Measurements from ENCODE around the gene ISLR. TPM values are rescaled to one million over a fixed set of nuclear protein-coding genes. Genes with fewer than 3 reads are reported as not detected.

Gene ISLR
- total and polyA plus RNA-seq, 10 donors = 13.4 to 69.4 (median 24.0) TPM

GRCh38 chr15:74129586-74130154 is 43.8 kb upstream of the ISLR start:
- WGBS, 5 donors = 2 to 10% (median 6%) methylated on average over 18 to 40 of the region's 40 CpGs
- intact Hi-C loops (cut with DNase I; ENCODE audit: low total_unique reads) = loop anchor here (5.0 to 10.0 kb wide), 3 partner anchors 155 to 193 kb away; no protein-coding TSS in a partner anchor
- Histone ChIP-seq H3K4me1 (peaks cover 19 to 78% (median 51%) of the 10 kb centered on the region in 6 donors), H3K27ac (no peak overlapping the region), H3K36me3 (no peaks in the 10 kb centered on the region), H3K27me3 (replicated peaks in 1 of 7) (peaks cover 3 to 95% (median 75%) of the 10 kb centered on the region in 7 donors), H3K4me3 (peak overlapping the region in 1 of 8 donors; percentile 65), H3K9me3 (peaks cover 0 to 16% (median 0%) of the 10 kb centered on the region in 8 donors)
- TF ChIP-seq POLR2A (IDR thresholded peaks at IDR 0.05) = no peak
- TF ChIP-seq POLR2AphosphoS5 (IDR thresholded peaks at IDR 0.05) = no peak
- TF ChIP-seq CTCF (IDR thresholded peaks at IDR 0.05 in 8 of 11, conservative IDR thresholded peaks at IDR 0.05 in 3 of 11) = no peak
- peak; percentile 57 for DNase-seq

DNA sequence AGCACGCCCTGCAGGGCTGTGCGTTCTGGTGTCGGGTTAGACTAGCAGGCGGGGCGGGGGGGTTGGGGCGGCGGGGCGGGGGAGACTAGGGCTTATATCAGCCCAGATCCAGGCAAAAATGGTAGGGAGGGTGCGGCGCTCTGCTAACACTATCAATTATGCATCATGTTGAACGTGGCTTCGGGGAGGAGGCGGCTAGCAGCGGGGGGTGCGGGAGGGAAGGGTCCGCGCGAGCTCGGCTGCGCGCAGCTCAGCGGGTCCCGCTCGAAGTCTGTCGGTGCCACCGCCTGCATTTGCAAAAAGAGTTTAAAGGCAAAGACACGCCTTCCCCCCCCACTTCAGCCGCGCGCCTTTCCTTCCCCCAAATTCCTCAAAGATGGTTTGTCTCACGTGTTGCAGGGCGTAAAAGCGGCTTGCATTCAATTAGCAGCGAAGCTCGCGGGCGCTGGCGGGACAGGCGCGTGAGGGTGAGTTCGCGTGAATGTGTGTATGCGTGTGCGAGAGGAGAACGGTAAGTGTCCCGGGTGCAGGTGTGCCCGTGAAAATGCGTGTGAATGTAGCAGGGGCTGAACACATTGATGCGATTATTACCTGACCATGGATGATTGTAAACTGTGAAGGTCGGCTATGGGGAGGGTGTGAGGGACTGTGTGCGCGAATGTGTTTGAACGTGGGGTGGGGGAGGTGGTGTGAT is 43.2 kb upstream of the ISLR start, which contains the start of gene ISLR2:
Gene ISLR2 (plus strand): TSS at position 432 of the 694 bp plus-strand sequence. CDS start 2,169 bp downstream, outside the sequence.
- Histone ChIP-seq H3K36me3 (no peaks in the 10 kb centered on the region), H3K27me3 (replicated peaks in 1 of 7) (peaks cover 3 to 95% (median 82%) of the 10 kb centered on the region in 7 donors), H3K4me3 (peak within 1 kb of the TSS in 1 of 8 donors; percentile 65), H3K9me3 (peaks cover 0 to 16% (median 0%) of the 10 kb centered on the region in 8 donors), H3K27ac (no peak within 1 kb of the TSS), H3K4me1 (peaks cover 19 to 82% (median 57%) of the 10 kb centered on the region in 6 donors)
- 3 to 4% (median 3%) methylated on average over 44 to 53 of the region's 53 CpGs for WGBS, 5 donors
- no peak for DNase-seq
- intact Hi-C loops (cut with DNase I; ENCODE audit: low total_unique reads) = no loop called here
- TF ChIP-seq CTCF (IDR thresholded peaks at IDR 0.05 in 8 of 11, conservative IDR thresholded peaks at IDR 0.05 in 3 of 11) (no peak), POLR2AphosphoS5 (IDR thresholded peaks at IDR 0.05) (no peak), POLR2A (IDR thresholded peaks at IDR 0.05) (no peak)

DNA sequence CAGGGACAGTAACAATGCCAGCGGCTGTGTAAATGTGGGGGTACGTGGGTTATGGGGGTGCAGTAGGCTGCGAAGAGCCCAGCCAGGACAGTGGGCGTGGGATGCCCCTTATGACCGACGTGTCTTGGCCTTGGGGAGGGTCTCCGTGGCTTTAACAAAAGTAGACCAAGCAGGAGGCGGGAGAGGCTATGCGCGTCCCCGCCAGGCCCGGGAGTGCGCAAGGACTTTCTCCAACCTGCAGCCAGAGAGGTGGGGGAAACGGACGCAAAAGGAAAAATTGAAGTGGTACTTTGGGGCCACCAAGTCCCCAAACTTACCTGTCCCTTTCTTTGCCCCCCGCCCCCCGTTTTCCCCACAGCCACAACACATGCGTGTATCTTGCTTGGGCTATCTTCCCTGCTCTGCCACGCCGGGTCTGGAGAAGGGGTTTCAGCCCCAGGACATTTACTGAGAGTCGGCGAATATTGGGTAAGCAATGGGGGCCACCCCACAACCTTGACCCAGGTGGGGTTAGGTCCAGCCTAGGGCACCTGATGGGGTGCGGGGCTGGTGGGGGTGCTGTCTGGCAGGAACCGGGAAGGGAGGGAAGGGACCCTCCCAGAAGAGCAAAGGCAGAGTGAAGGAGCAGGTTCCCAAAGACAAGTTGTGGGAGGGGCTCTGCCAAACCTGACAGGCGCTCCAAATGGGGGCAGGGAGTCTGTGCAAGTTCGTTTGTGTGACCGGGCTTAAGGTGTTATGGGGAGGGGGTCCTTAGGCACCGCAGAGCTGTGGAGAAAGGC is 42.5 kb upstream of the ISLR start:
- no peak for DNase-seq

More for the DNA sequence above, 42.5 kb upstream of the ISLR start:
- H3K4me1 ChIP-seq = peaks cover 21 to 89% (median 64%) of the 10 kb centered on the region in 6 donors
- H3K36me3 ChIP-seq = no peaks in the 10 kb centered on the region
- TF ChIP-seq CTCF (IDR thresholded peaks at IDR 0.05 in 8 of 11, conservative IDR thresholded peaks at IDR 0.05 in 3 of 11) (no peak), POLR2A (IDR thresholded peaks at IDR 0.05) (no peak), POLR2AphosphoS5 (IDR thresholded peaks at IDR 0.05) (no peak)
- intact Hi-C loops (cut with DNase I; ENCODE audit: low total_unique reads) = no loop called here
- no peak overlapping the region for H3K27ac ChIP-seq
- 12 to 19% (median 15%) methylated on average over 26 to 28 of the region's 28 CpGs for WGBS, 5 donors
- peaks cover 0 to 16% (median 0%) of the 10 kb centered on the region in 8 donors for H3K9me3 ChIP-seq
- peaks cover 6 to 100% (median 89%) of the 10 kb centered on the region in 7 donors for H3K27me3 ChIP-seq (replicated peaks in 1 of 7)
- peak overlapping the region in 1 of 8 donors; percentile 65 for H3K4me3 ChIP-seq
